Activated CD4-positive, alpha-beta memory T cell treated with anti-CD3 and anti-CD28 coated beads, Interleukin-2, amount 10 ng/mL, durations not matched to agents 7 days and 5 days (primary cell): ENCODE data around the gene SNX8. TPM values are rescaled to one million over a fixed set of nuclear protein-coding genes. Genes with fewer than 3 reads are reported as not detected.

Source experiments
- CTCF ChIA-PET: fragments of 350-600 bp; sonication (Branson Sonifier 250); formaldehyde crosslinking; loops from one replicate; lab custom pipeline; 2021; ENCODE audit warnings: antibody characterized with exemption, inconsistent platforms; lab: Charles Lee
- POLR2A ChIA-PET: fragments of 350-600 bp; sonication (Branson Sonifier 250); formaldehyde crosslinking; loops from one replicate; lab custom pipeline; 2021; ENCODE audit warnings: antibody characterized with exemption; lab: Charles Lee
- DNase-seq: peaks from one replicate; pipeline ENCODE4 v3.0.0-alpha.2; 2020
- H3K27ac Mint-ChIP-seq: one replicate; pipeline ENCODE4 v1.8.0; 2021; ENCODE audit warnings: mild to moderate bottlenecking, mixed read lengths
- H3K27me3 Mint-ChIP-seq: one replicate; pipeline ENCODE4 v1.8.0; 2021; ENCODE audit warnings: mixed read lengths
- H3K36me3 Mint-ChIP-seq: one replicate; pipeline ENCODE4 v1.8.0; 2021; ENCODE audit warnings: low read depth, mixed read lengths
- H3K4me1 Mint-ChIP-seq: one replicate; pipeline ENCODE4 v1.8.0; 2021; ENCODE audit warnings: mixed read lengths
- H3K4me3 Mint-ChIP-seq: one replicate; pipeline ENCODE4 v1.8.0; 2021; ENCODE audit warnings: mild to moderate bottlenecking, mixed read lengths
- H3K9me3 Mint-ChIP-seq: one replicate; pipeline ENCODE4 v1.8.0; 2021; ENCODE audit warnings: mixed read lengths
- total RNA-seq, 2 experiments: library from RNA; stranded (reverse); gene quantifications; one replicate each; pipeline ENCODE4 v1.2.3, GENCODE V29; 2021

The SNX8 gene
- total RNA-seq, 2 experiments from 2014 or later = 22.4 to 26.8 TPM

DNA sequence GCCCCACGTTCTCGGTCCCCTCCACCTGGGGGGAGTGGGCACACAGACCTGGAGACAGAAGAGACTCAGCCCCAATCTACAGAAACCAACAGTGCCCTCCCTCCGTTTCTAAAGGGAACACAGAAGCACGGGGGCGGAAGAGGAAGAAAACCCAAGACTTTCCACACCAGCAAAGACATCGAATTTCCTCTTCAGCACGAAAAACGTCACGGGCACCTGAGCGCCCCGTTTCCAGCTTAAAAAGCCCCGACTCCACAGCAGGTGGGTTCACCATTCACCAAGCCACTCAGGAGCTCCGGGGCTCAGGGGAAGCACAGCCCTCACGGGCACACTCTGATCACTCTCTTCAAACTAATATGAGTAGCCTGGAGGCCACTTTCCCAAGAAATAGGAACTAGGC, 52.6 kb downstream of the SNX8 start:
- ChIA-PET POLR2A (no interaction called here), CTCF (no interaction called here)
- H3K4me1 Mint-ChIP-seq = peaks cover 2% of the 10 kb centered on the region
- no peak overlapping the region for H3K27ac Mint-ChIP-seq
- no peaks in the 10 kb centered on the region for H3K27me3 Mint-ChIP-seq
- peaks cover 5% of the 10 kb centered on the region for H3K36me3 Mint-ChIP-seq
- DNase-seq = no peak
- no peaks in the 10 kb centered on the region for H3K9me3 Mint-ChIP-seq
- no peak overlapping the region for H3K4me3 Mint-ChIP-seq

DNA sequence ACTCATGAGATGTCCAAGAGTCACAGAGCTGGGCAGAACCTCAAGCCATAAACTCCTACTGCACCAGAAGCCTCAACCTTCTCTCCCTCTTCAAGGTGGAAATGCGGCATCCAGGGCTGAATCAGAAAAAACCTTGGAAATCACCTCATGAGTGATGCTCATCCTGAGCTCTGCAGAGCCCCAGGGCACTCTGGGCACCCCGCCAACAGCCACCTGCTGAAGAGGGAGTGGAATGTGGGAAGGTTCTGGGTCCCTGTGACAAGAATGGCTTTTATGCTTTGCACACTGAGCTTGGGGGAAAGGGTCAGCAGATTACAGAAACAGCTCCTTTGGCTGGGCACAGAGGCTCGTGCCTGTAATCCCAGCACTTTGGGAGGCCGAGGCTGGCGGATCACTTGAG, 53.4 kb downstream of the SNX8 start:
- peaks cover 2% of the 10 kb centered on the region for H3K4me1 Mint-ChIP-seq
- peaks cover 5% of the 10 kb centered on the region for H3K36me3 Mint-ChIP-seq
- H3K4me3 Mint-ChIP-seq = no peak overlapping the region
- no peaks in the 10 kb centered on the region for H3K27me3 Mint-ChIP-seq
- H3K9me3 Mint-ChIP-seq = no peaks in the 10 kb centered on the region
- no peak overlapping the region for H3K27ac Mint-ChIP-seq
- no peak for DNase-seq
- ChIA-PET CTCF (no interaction called here), POLR2A (no interaction called here)

- Mint-ChIP-seq H3K9me3 (no peaks in the 10 kb centered on the region), H3K36me3 (peaks cover 5% of the 10 kb centered on the region), H3K4me3 (no peak overlapping the region), H3K27ac (no peak overlapping the region), H3K27me3 (no peaks in the 10 kb centered on the region), H3K4me1 (peaks cover 8% of the 10 kb centered on the region)
- ChIA-PET CTCF (interaction anchor here (1.0 kb wide), 1 partner anchor 11 kb away, joined by 4 read pairs; no protein-coding TSS in a partner anchor), POLR2A (no interaction called here)
- DNase-seq = no peak
Measured at GRCh38 chr7:2259480-2259879, 54.8 kb downstream of the SNX8 start.

- Mint-ChIP-seq H3K27me3 (no peaks in the 10 kb centered on the region), H3K9me3 (no peaks in the 10 kb centered on the region), H3K4me3 (no peak overlapping the region), H3K27ac (no peak overlapping the region), H3K4me1 (peaks cover 8% of the 10 kb centered on the region), H3K36me3 (no peaks in the 10 kb centered on the region)
- DNase-seq = no peak
- POLR2A ChIA-PET = no interaction called here
- CTCF ChIA-PET = interaction anchor here (1.0 kb wide), 1 partner anchor 11 kb away, joined by 4 read pairs; no protein-coding TSS in a partner anchor
Measured at GRCh38 chr7:2258661-2259365, 55.4 kb downstream of the SNX8 start.

GRCh38 chr7:2257651-2258050, 56.6 kb downstream of the SNX8 start:
- Mint-ChIP-seq H3K4me3 (no peak overlapping the region), H3K36me3 (no peaks in the 10 kb centered on the region), H3K27ac (no peak overlapping the region), H3K4me1 (peaks cover 11% of the 10 kb centered on the region), H3K9me3 (no peaks in the 10 kb centered on the region), H3K27me3 (no peaks in the 10 kb centered on the region)
- CTCF ChIA-PET = interaction anchor here (0.7 kb wide), 2 partner anchors 43 to 89 kb away, joined by 3 to 6 read pairs; no protein-coding TSS in a partner anchor
- DNase-seq = no peak
- POLR2A ChIA-PET = no interaction called here

DNA sequence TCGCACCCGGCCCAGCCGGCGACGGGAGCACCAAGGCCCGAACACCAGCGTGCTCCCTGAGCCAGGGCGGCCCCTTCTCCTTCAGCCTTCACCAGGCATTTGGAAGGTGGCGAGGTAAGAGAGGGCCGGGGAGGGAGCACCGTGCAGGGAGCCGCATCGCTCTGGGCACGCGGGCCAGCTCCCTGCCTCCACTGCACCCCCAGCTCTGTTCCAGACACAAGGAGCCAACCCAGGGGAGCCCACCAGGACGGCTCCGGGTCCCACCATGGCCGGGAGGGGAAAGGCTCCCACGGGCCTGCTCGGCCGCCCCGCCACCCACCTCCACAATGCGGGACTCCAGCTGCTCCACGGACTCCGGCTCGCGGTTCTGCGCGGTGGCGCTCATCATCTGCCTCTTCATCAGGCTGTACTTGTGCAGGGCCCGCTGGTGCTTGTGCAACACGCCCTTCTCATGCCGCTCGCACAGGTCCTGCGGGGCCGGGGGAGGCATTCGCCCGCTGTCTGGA, 57.1 kb downstream of the SNX8 start:
- CTCF ChIA-PET = no interaction called here
- no peaks in the 10 kb centered on the region for H3K36me3 Mint-ChIP-seq
- no peaks in the 10 kb centered on the region for H3K27me3 Mint-ChIP-seq
- no peak overlapping the region for H3K4me3 Mint-ChIP-seq
- peaks cover 11% of the 10 kb centered on the region for H3K4me1 Mint-ChIP-seq
- no peak overlapping the region for H3K27ac Mint-ChIP-seq
- no peak for DNase-seq
- H3K9me3 Mint-ChIP-seq = no peaks in the 10 kb centered on the region
- POLR2A ChIA-PET = interaction anchor here (0.9 kb wide), 1 partner anchor 15 kb away, joined by 3 read pairs; the partner anchor contains the start of genes MRM2 and NUDT1

DNA sequence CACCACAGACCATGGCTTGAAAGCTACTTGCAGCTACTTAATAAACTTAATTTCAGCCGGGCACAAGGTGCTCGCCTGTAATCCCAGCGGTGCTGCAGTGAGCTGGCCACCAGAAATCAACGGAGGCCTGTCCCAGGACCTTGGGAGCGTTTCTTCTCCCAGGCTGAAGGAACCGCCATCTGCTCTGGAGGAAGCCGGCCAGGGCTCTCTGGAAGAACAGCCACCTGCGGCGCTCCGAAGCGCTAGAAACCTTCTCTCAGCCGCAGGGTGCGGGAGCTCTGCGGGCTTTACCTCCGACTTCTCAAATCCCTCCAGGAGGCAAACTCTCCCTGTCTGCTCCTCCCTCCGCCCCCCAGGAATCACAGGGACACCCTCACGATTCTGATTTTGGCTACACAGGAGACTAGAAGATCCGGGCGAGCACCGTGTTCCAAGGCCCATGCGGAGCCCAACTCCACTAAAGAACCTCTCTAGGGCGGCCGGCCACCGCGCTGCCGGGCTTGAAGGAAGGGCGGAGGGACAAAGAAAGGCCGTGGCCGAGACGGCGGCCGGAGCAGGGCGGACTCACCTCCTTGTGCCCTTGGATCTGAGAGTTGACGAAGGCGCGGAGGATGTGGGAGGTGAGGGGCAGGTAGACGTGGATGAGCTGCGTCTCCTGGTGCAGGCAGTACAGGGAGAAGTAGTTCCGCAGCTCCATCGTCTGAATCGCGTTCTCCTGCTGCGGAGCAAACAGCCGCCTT, 57.8 kb downstream of the SNX8 start:
- ChIA-PET POLR2A (interaction anchor here (0.9 kb wide), 1 partner anchor 14 kb away, joined by 3 read pairs; the partner anchor contains the start of genes MRM2 and NUDT1), CTCF (interaction anchor here (0.9 kb wide), 1 partner anchor 91 kb away, joined by 3 read pairs; no protein-coding TSS in a partner anchor)
- no peak overlapping the region for H3K4me3 Mint-ChIP-seq
- H3K27ac Mint-ChIP-seq = no peak overlapping the region
- H3K4me1 Mint-ChIP-seq = peaks cover 12% of the 10 kb centered on the region
- no peaks in the 10 kb centered on the region for H3K36me3 Mint-ChIP-seq
- DNase-seq = no peak
- no peaks in the 10 kb centered on the region for H3K9me3 Mint-ChIP-seq
- no peaks in the 10 kb centered on the region for H3K27me3 Mint-ChIP-seq

DNA sequence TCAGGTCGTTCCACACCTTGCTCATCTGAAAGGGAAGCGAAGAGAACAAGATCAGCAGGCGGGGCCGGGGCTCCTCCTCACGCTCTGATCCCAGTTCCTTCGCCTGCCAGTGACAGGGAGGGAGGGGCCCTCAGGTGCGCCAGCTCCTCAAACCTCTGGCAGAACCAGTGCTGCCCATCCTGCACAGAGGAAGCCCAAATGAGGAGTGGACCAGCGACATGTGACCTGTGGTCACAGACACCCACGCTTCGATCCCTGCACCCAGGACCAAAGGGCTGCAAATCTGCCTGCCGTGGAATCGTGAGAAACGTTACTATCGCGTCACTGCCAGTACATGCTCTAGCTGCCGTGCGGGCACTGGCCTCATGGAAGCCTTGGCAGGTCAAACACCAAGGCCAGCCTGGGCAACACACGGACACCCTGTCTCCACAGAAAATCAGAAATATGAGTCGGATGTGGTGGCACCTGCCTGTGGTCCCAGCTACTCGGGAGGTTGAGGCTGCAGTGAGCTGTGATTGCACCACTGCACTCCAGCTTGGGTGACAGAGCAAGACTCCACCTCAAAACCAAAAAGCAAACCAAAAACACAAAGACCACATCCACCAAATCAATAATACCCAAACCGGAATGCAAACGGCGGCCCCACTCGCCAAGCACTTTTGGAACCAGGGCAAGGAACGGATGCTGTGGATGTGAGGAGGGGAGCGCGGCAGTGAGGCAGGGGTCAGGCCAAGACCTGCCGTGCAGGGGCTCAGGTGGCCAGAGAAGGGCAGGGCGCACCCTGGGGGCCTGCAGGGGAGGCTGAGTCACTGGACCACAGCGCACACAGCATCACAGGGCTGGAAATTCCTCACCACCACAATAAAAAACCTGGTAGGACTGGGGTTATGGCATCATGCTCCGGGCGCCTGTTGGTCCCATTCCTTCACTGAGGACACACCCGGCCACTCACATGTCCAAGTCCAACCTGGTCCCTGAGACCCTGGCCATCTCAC, 58.8 kb downstream of the SNX8 start:
- H3K36me3 Mint-ChIP-seq = peaks cover 3% of the 10 kb centered on the region
- ChIA-PET POLR2A (interaction anchor here (1.0 kb wide), 1 partner anchor 373 kb away, joined by 3 read pairs; no protein-coding TSS in a partner anchor), CTCF (interaction anchor here (0.9 kb wide), 1 partner anchor 92 kb away, joined by 3 read pairs; no protein-coding TSS in a partner anchor)
- peaks cover 13% of the 10 kb centered on the region for H3K4me1 Mint-ChIP-seq
- H3K9me3 Mint-ChIP-seq = no peaks in the 10 kb centered on the region
- no peak for DNase-seq
- no peak overlapping the region for H3K27ac Mint-ChIP-seq
- H3K4me3 Mint-ChIP-seq = no peak overlapping the region
- no peaks in the 10 kb centered on the region for H3K27me3 Mint-ChIP-seq

GRCh38 chr7:2254429-2255144, 59.7 kb downstream of the SNX8 start:
- Mint-ChIP-seq H3K4me1 (peaks cover 19% of the 10 kb centered on the region), H3K27ac (no peak overlapping the region), H3K27me3 (no peaks in the 10 kb centered on the region), H3K36me3 (peaks cover 5% of the 10 kb centered on the region), H3K4me3 (no peak overlapping the region), H3K9me3 (no peaks in the 10 kb centered on the region)
- ChIA-PET POLR2A (interaction anchor here (1.0 kb wide), 1 partner anchor 372 kb away, joined by 3 read pairs; no protein-coding TSS in a partner anchor), CTCF (no interaction called here)
- DNase-seq = no peak

- no peak overlapping the region for H3K4me3 Mint-ChIP-seq
- H3K36me3 Mint-ChIP-seq = peaks cover 12% of the 10 kb centered on the region
- no peak for DNase-seq
- ChIA-PET POLR2A (no interaction called here), CTCF (no interaction called here)
- H3K4me1 Mint-ChIP-seq = peaks cover 28% of the 10 kb centered on the region
- no peaks in the 10 kb centered on the region for H3K27me3 Mint-ChIP-seq
- H3K9me3 Mint-ChIP-seq = no peaks in the 10 kb centered on the region
- H3K27ac Mint-ChIP-seq = no peak overlapping the region
Measured at GRCh38 chr7:2253525-2254244, 60.6 kb downstream of the SNX8 start.

DNA sequence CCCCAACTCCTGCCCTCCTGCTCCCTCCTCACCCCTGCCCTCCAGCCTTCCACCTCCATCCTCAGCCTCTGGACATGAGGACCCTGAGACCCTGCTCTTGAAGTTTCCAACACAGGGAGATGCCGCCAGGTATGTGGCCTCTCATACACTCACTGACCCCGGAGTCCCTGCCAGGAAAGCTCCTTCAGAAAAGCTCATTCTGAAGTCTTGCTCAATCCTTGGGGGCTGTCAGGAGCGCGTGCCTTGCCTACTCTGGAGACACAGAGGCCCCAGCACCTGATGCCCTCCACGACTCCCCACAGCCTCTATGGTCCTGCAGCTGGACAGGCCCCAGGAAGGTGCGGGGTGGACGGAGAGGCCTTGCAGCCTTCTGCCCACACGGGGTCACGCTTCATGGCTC, 61.2 kb downstream of the SNX8 start:
- Mint-ChIP-seq H3K4me3 (no peak overlapping the region), H3K36me3 (peaks cover 12% of the 10 kb centered on the region), H3K4me1 (peaks cover 32% of the 10 kb centered on the region), H3K9me3 (no peaks in the 10 kb centered on the region), H3K27me3 (no peaks in the 10 kb centered on the region), H3K27ac (no peak overlapping the region)
- DNase-seq = no peak
- ChIA-PET POLR2A (no interaction called here), CTCF (no interaction called here)
